ENCODE measurements around the gene CCER1. TPM values are rescaled to one million over a fixed set of nuclear protein-coding genes. Genes with fewer than 3 reads are reported as not detected.

Gene CCER1
- total RNA-seq, 4 donors from 2014 or later, result not detected

GRCh38 chr12:90925562-90925961, 29.4 kb downstream of the CCER1 start:
- 82% methylated on average over 5 of the region's 5 CpGs for WGBS
- TF ChIP-seq CTCF (IDR thresholded peaks at IDR 0.05) (no peak), POLR2AphosphoS5 (IDR thresholded peaks at IDR 0.05) (no peak), EP300 (IDR thresholded peaks at IDR 0.05) (no peak), POLR2A (IDR thresholded peaks at IDR 0.05; ENCODE audit: low read depth) (no peak)
- DNase-seq (ENCODE audit: extremely low spot score), result no peak
- Histone ChIP-seq H3K4me1 (peaks cover 0 to 14% (median 9%) of the 10 kb centered on the region in 4 donors), H3K9me3 (peaks cover 0 to 16% (median 6%) of the 10 kb centered on the region in 4 donors), H3K27me3 (no peaks in the 10 kb centered on the region), H3K4me3 (no peak overlapping the region), H3K27ac (replicated peaks in 1 of 4) (no peak overlapping the region), H3K36me3 (no peaks in the 10 kb centered on the region)
- intact Hi-C loops (cut with DNase I), result no loop called here

GRCh38 chr12:90924406-90924805, 30.6 kb downstream of the CCER1 start:
- peaks cover 0 to 11% (median 4%) of the 10 kb centered on the region in 4 donors for H3K9me3 ChIP-seq
- no peak overlapping the region for H3K27ac ChIP-seq (replicated peaks in 1 of 4)
- TF ChIP-seq CTCF (IDR thresholded peaks at IDR 0.05) (no peak), POLR2A (IDR thresholded peaks at IDR 0.05; ENCODE audit: low read depth) (no peak), POLR2AphosphoS5 (IDR thresholded peaks at IDR 0.05) (no peak), EP300 (IDR thresholded peaks at IDR 0.05) (no peak)
- 50% methylated on average over 1 of the region's 1 CpG for WGBS
- no peak for DNase-seq (ENCODE audit: extremely low spot score)
- H3K36me3 ChIP-seq, result no peaks in the 10 kb centered on the region
- intact Hi-C loops (cut with DNase I), result no loop called here
- no peaks in the 10 kb centered on the region for H3K27me3 ChIP-seq
- H3K4me3 ChIP-seq, result no peak overlapping the region
- H3K4me1 ChIP-seq, result peaks cover 0 to 14% (median 9%) of the 10 kb centered on the region in 4 donors

- Histone ChIP-seq H3K4me3 (no peak overlapping the region), H3K27ac (replicated peaks in 1 of 4) (no peak overlapping the region), H3K27me3 (no peaks in the 10 kb centered on the region), H3K9me3 (no peaks in the 10 kb centered on the region), H3K36me3 (no peaks in the 10 kb centered on the region), H3K4me1 (peaks cover 0 to 14% (median 9%) of the 10 kb centered on the region in 4 donors)
- intact Hi-C loops (cut with DNase I), result no loop called here
- no peak for TF ChIP-seq CTCF (IDR thresholded peaks at IDR 0.05)
- TF ChIP-seq EP300 (IDR thresholded peaks at IDR 0.05), result no peak
- TF ChIP-seq POLR2AphosphoS5 (IDR thresholded peaks at IDR 0.05), result no peak
- no peak for TF ChIP-seq POLR2A (IDR thresholded peaks at IDR 0.05; ENCODE audit: low read depth)
- DNase-seq (ENCODE audit: extremely low spot score), result no peak
These were observed 32.8 kb downstream of the CCER1 start for GRCh38 chr12:90922145-90922627.

- WGBS, result 91% methylated on average over 1 of the region's 1 CpG
- DNase-seq (ENCODE audit: extremely low spot score), result no peak
These were observed 33.4 kb downstream of the CCER1 start for GRCh38 chr12:90921536-90921935.

More at GRCh38 chr12:90921536-90921935, 33.4 kb downstream of the CCER1 start:
- intact Hi-C loops (cut with DNase I), result no loop called here
- Histone ChIP-seq H3K4me1 (peaks cover 0 to 14% (median 9%) of the 10 kb centered on the region in 4 donors), H3K4me3 (no peak overlapping the region), H3K27me3 (no peaks in the 10 kb centered on the region), H3K36me3 (no peaks in the 10 kb centered on the region), H3K9me3 (no peaks in the 10 kb centered on the region), H3K27ac (replicated peaks in 1 of 4) (no peak overlapping the region)
- TF ChIP-seq POLR2AphosphoS5 (IDR thresholded peaks at IDR 0.05) (no peak), EP300 (IDR thresholded peaks at IDR 0.05) (no peak), CTCF (IDR thresholded peaks at IDR 0.05) (no peak), POLR2A (IDR thresholded peaks at IDR 0.05; ENCODE audit: low read depth) (no peak)

Data from esophagus muscularis mucosa (tissue), 4 donors.